Stimulated activated CD8-positive, alpha-beta memory T cell treated with anti-CD3 and anti-CD28 coated beads, Interleukin-12 subunit alpha, Interleukin-12 subunit beta, amount 100 ng/mL, for 1 hour (primary cell): ENCODE data around the gene AIP.
"Not testable (repeated sequence)": the region's sequence is repeated elsewhere in the genome, so short reads cannot be mapped to it uniquely, and the experiment has no call there.

Source experiments
- DNase-seq: peaks from one replicate; pipeline ENCODE4 v3.0.0-alpha.2; 2020; ENCODE audit warnings: low read depth

The AIP gene

DNA sequence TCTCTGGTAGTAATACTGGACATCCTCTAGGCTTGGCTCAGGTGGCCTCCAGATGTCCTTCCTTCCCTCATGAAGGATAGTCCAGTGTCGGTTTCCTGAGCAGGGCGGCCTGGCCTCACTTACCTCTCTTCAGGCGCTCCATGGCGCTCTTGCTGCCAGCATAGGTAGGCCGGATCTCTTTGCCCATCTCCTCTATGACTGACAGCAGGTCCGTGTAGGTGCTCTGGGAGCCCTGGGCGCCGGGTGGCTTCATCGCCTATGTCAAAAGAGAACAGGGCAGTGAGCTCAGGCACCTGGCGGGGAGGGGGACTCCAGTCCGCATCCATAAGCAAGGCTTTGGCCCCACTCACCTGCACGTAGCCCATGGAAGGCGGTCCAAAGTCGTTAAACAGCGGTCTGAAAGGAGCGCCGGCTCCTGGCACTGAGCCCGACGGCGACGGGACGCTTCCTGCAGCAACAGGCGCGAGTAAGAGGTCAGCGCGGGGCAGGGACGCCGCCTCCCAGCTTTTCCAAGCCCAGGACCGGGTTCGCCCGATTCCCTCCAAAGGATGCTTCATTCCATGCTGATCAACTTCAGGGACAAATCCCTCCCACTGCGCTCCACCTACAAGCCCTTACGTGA is 24.5 kb downstream of the AIP start:
- DNase-seq = no peak

DNA sequence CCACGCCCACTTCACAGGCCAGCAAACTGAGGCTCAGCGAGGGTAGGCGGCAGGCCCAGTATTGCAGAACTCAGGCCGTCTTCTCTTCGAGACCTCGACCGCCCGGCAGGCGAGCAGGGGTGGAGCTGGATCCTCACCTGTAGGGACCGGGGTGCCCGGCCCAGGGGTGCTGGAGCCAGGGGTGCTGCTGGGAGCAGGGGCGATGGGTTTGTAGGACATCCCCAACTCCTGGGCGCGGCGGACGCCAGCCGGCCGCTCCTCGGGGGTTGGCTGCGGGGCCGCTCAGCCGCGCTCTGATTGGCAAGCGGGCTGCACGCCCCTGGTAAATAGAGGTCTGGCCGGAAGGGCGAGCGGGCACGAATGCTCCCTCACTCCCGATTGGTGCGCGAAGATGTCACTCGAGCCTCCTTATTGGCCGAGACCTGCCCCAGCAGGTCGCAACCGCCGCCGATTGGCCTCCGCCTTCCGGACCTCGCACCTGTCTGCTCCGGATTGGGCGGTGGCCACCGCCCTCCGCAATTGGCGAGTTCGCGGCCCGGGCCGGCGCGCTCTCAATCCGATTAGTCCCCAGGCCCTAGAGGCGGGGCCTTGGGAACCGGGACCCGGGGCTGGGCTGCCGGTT is 25.1 kb downstream of the AIP start, which contains the start of gene CDK2AP2:
TSS of gene CDK2AP2 (minus strand) at position 299 of the 622 bp plus-strand sequence. CDS start at position 219, 80 bp downstream.
- DNase-seq = peak; percentile 94

DNA sequence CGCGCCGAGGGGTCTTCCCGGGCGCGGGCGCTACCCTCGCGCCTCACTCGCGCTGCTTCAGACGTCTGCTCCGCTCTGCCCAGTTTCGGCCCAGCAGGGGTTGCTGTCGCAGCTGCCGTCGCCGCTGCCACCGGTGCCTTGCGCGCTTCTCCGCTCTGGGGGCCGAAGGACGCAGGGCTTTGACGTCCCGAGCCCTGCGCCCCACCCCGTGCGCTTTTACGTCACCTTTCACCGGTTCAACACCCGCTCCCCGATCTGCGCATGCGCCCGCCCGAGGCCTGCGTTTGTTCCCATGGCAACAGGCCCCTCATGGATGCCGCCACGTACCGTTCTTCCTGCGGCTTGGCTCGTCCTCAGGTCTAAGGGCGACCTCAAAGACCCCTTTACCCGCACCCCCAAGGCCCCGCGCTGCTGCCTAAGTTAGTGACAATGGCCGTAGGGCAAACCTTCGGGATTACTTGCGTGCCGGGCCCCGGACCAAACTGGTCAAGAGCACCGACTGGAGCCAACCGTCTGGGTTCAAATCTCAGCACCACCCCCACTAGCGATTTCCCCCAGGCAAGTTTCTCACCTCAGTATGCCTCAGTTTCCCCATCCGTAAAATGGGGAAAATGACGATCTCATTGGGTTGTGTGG is 25.8 kb downstream of the AIP start:
- peak; percentile 100 for DNase-seq

DNA sequence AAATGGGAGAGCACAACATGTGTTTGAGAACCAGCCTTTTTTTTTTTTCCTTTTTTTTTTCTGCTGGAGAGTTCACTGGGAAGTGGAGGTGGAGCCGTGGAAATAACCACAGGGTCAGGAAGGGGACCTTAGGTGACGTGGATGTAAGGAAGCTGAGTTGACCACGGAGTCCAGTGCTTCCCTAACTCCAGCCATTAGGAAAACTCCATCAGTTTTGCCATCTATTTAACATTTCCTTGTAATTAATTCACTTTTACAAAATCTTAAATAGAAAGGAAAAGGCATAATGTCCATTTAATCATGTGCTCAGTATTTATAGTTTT is 27.2 kb downstream of the AIP start:
- DNase-seq = no peak

DNA sequence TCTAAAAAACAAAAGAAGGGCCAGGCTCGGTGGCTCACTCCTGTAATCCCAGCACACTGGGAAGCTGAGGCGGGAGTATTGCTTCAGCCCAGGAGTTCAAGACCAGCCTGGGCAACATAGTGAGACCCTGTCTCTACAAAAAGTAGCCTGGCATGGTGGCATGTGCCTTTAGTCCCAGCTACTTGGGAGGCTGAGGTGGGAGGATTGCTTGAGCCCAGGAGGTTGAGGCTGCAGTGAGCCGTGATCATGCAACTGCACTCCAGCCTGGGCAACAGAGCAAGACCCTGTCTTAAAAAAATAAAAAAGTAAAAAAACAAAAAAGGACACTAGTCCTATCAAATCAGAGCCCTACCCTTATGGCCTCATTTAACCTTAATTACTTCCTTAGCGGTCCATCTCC is 28.7 kb downstream of the AIP start:
- DNase-seq = not testable (repeated sequence)

DNA sequence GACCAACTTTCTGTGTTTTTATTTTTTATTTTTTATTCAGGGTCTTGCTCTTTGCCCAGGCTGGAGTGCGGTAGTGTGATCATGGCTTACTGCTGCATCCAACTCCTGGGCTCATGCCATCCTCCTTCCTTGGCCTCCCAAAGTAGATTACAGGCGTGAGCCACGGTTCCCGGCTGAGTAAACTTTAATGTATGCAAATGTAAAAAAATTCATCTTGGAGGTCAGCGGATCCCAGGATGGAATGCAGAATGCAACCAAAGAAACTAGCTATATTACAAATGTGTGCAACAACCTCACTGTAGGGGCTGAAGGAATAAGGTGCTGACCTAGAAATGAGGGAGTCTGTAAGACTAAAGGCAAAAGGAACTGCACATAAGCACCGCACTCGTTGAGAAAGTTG is 31.3 kb downstream of the AIP start:
- no peak for DNase-seq

DNA sequence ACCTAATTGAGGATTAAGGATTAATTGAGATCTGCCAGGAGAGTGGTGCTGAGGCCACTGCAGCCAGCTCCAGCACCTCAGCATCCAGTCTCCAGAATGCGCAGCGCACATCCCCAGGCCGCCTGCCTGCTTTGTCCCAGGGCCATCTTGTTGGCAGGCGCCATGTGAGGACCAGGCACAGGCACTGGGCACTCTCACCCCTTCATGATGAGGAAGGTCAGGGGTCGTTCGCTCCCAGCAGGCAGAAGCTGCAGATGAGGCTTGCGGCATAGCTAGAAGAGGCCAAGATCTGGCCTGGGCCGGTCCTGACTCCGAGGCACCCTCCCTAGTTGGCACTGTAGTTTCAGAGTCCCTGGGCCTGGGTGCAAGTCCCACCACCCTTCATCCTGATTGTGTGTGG is 34.0 kb downstream of the AIP start:
- no peak for DNase-seq

DNA sequence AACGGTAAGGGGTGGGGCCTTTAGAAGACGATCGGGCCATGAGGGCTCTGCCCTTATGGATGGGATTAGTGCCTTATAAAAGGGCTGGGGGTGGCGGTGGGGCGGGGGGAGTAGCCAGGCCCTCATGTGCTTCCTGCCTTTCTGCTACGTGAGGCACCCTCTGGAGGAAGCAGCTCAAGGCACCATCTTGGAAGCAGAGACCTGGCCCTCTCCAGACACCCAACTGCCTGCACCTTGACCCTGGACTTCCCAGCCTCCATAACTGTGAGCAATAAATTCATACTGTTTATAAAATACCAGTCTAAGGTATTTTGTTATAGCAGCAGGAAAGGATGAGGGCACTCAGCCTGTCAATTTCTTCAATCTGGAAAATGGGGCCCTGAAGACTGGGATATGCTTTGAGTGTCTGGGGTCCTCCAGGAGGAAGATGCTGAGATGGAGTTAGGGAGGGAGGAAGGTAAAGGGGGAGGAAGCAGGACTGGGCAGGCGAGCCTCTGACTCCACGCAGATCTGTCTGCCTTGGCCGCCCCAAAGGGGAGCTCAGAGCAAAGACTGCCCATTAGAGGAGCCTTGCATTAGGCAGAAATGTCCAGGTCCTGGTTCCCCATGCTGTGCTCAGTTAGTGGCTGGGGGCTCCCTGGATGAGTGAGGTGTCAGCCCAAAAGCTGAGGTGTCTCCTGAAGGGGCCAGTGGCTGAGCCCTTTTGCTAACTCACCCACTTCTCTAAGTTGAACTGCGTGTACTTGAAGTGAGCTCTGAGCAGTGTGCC is 35.1 kb downstream of the AIP start:
- DNase-seq = no peak

DNA sequence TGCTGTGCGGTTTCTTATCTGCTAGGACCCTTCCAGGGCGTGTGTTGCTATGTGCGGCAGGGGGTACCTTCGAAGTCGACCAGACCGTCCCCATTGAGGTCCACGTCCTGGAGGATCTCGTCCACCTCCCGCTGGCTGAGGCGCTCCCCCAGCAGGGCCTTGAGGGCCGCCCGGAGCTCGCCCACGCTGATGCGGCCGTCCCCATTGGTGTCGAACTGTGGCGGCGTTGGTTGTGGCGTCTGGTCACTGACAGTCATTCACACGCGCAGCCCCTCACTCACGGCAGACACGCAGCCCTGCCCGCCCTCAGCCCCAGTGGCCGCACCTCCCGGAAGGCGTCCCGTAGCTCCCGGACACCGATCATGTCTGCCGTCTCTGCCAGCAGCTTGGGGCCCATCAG is 36.9 kb downstream of the AIP start:
- DNase-seq = no peak

DNA sequence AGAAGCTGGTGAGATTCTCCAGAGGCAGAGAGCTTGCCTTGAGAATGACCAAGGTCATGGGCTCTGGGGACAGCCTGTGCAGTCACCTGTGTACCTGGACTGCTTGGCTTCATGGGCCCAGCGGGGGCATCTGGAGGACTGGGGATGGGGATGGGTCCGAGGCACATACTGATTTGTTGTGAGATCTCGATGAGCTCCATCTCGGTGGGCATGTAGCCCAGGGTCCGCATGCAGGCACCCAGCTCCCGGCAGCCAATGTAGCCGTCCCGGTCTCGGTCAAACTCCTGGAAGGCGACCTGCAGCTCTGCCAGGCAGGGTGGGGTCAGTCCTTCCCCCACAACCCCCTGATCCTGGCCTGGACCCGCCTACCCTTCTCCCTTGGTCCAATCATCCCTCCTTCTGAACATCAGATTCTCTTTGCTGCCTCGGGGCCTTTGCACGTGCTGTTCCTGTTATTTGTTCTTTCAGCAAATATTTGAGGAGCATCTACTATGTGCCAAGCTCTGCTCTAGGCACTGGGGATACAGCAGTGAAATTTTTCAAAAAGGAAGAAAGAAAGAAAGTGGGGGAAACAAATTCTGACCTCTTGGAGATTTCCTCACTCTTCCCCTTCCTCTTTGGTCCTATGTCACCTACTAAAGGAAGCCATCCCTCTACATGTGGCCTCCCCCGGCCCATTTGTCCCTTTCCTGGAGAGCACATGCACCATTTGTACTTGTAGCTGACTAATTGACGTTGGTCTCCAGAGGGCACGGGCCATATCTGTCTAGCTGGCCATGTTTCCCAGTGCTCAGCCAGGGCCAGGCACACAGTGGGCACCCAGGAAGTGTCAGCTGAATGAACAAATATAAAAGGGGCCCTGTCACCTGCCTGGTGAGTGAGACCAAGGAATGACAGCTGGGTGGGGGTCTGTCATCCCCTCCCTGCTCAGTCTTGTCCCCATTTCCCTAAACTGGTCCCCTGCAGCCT is 38.3 kb downstream of the AIP start:
- no peak for DNase-seq

DNA sequence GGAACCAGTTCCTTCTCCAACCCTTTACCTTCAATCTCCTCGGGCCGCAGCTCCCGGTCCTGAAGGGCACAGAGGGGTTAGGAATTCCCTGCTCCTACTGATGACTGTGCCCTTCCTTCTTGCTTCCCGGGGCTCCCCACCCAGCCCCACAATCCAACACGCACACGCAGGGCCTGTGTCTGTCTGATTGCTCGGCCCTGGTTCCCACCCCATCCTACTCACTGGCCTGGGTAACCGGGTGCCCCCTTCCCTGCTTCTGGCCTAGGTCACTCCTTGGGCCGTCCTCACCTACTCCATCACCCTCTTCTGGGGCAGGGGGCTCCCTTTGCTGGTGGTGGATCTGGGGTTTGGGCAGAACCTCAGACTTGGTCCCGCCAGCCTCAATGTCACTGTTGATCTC is 39.1 kb downstream of the AIP start:
- DNase-seq = no peak

DNA sequence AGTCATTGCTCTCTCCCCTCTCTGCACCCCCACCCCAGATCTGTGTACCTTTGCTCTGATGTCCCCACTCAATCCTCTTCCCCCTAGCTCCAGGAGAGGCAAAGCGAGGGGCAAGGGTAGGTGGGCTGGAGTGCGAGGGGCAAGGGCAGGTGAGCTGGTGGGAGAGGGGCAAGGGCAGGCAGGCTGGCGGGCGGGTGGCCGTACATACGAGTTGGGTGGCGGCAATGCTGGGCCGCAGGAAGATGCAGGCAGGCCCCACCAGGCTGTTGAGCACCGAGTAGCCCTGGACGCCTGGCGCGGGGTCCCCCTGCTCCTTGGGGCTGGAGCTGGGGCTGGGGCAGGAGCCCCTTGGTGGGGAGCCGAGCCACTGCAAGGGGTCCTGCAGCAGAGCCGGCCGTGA is 39.5 kb downstream of the AIP start:
- no peak for DNase-seq

DNA sequence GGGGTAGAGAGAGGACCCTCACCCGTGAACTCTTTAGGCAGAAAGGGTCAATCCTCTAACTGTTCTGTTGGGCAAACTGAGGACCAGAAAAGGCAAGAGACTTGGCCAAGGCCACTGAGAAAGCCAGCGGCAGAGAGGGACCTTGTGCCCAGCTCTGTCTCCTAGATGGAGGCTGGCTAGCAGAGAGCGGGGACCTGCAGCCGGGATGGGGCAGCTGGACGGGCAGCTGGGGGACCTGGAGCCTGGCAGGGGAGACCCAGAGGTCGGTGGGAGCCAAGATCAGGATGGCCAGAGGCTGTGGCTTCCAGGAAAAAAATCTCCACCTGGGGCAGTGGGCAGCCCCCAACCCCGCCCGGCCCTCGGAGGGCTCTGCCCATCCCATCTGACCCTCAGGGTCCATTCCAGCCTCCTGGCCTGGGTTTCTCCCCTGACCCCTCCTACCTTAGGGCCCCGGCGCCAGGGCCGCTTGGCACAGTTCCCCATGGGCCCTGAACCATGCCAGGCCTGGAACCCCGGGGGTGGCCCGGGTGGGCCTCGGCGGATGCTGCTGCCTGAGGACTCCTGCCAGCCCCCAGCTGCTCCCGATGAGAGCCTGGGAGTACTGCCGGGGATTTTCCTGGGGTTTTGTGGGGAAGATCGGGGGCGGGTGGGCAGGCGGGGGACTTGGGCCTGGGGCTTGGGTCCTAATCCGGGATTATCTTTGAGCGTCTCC is 40.2 kb downstream of the AIP start, which contains the start of gene CABP2:
TSS of gene CABP2 (minus strand) at position 603 of the 712 bp plus-strand sequence. CDS start at position 483, 120 bp downstream.
- no peak for DNase-seq

DNA sequence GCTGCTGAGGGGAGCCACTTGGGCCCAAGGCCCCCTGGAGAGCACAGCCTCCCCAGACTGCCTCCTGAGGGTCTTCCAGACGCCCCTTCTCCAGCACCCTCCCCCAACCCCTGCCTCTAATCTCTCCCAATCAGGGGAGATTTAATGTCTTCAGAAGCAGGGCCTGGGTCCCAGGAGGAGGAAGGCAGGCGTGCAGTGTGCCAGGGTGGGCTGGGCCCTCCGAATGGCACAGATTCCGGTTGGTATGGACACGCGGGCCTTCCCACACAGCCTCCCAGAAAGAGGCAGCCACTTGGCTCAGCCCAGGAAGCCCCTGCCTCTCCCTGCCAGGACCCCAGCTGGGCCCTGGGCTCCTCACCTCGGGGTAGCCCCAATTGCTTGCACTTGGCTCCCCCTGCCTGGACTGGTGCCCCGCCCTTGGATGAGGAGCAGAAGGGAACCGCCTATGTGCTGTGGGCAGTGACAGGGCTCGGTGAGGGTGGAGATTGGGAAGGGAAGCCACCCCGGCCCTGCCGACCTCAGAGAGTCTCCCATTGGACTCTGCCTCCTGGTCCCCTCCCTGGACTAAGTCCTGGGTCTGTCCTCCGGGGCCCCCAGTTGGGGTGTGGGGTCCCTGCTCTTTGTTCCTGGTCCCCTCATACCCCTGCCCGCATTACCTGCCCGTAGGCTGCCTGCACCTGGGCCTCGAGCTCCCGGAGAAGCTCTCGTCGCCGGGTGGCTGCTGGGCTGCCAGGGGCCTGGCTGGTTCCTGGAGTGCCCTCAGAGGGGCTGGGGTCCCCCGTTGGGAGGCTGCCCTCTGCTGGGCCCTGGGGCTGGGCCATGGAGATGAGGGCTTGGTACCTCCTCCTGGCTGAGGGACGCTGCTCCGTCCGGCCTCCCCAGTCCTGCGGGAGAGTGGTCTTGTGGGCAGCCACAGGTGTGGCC is 41.0 kb downstream of the AIP start:
- DNase-seq = no peak

DNA sequence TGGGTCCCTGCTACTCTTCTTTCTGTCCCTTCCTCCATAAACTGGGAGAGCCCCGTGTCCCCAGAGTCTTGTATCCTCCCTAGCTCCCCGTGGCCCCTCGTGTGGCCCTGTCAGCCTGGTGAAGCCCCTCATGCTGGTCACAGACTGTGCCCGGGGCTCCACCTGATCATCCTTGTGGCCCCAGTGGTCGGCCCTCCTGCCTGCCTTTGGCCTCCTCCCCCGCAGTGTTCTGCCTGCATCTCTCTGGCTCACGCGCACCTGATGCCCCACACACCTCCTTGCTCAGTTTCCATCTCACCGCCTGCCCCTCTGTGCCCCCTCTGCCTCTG is 41.6 kb downstream of the AIP start:
- no peak for DNase-seq

DNA sequence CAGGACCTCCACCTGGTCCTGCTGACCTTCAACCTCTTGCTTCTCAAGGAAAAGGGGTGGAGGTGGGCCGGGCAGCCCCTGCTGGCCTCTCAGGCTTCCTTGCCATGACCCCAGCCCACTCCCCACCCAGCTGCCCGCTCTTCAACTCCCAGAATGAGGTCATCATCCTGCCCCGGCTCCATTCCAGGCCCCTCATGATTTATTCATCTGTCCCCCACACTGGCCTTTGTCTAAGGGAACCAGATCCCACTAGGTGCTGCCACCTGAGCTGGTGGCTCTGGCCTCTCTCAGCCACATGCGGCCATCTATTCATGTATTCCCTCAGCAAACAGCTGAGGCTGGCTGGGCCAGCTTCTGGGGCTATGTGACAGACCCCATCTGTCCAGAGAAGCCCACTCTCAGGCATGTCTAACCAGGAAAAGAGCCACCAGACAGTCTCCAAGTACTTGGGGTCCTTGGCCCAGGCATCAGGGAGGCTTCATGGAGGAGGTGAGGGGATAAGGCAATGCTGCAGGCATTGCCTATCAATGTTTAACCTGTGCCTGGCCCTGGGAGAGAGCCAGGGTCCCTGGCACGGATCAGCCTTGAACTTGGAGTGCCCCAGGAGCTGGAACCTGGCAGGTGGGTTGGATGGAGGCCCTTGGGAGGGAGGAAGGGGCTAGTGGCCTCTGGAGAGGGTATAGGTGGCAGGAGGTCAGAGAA is 42.6 kb downstream of the AIP start:
- DNase-seq = no peak

DNA sequence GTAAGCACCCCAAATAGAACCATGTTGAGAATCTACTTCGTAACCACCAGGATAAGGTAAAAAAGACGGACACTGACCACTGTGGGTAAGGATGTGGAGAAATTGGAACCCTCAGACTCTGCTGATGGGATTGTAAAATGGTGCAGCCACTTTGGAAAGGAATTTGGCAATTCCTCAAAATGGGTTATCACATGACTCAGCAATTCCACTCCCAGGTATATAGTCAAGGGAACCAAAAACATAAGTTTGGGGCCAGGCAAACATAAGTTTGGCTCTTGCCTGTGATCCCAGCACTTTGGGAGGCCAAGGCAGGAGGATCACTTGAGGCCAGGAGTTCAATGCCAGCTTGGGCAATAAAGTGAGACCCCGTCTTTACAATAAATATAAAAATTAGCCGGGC is 45.5 kb downstream of the AIP start:
- DNase-seq = no peak

DNA sequence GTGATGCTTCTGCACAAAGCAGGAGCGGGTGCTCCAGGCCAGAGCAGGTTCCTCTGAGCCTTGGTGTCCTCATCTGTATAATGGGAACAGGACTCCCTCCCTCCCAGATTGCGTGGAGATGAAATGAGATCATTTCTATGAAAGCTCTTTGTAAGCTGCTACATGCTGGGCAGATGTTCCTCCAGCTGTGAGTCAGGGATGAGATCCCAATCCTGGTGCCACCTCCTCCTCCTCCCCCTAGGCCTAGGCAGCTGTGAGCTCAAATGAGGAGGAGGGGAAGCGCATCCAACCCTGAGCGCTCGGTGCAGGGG is 47.4 kb downstream of the AIP start:
- DNase-seq = no peak

DNA sequence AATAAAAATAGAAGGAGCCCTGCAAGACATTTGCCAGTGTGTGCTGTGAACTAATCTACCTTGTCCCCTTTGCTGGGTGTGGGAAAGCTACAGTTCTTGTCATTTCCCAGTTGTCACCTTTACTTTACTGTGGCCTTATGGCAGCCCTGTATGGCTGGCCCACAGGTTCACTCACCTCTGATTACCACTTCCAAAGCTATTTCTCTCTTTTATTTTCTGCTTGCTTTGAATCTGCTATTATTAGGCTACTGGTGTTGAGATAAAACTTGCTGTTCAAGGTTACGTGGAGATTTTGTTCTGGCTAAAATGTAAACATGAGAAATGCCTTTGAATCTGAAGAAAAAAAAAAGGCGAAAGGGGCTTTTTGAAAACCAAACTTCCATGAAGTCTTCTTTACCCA is 50.1 kb downstream of the AIP start:
- no peak for DNase-seq
